HG02588 (cell line): Measurements from ENCODE around the gene MEG3.

ENCODE experiments used
- ATAC-seq: cut with Tn5 transposase; IDR thresholded peaks from one replicate; pipeline ENCODE4 v1.9.1; 2021; ENCODE audit warnings: mild to moderate bottlenecking, moderate library complexity; ENCODE audit not compliant: unreplicated experiment

MEG3 gene

GRCh38 chr14:100828031-100828769 lies 2.3 kb downstream of the MEG3 start:
- no peak for ATAC-seq

- no peak for ATAC-seq
These were observed 4.8 kb downstream of the MEG3 start for GRCh38 chr14:100830681-100831080.

- ATAC-seq = no peak
These were observed 6.5 kb downstream of the MEG3 start for GRCh38 chr14:100832311-100832960.

- ATAC-seq = no peak
These were observed 8.3 kb downstream of the MEG3 start for GRCh38 chr14:100834082-100834793.

GRCh38 chr14:100834794-100835547 lies 9.1 kb downstream of the MEG3 start:
- ATAC-seq = no peak

GRCh38 chr14:100835548-100836310 lies 9.8 kb downstream of the MEG3 start:
- ATAC-seq = no peak

- ATAC-seq = no peak
These were observed 10.4 kb downstream of the MEG3 start for GRCh38 chr14:100836311-100836805.

- ATAC-seq = no peak
These were observed 11.3 kb downstream of the MEG3 start for GRCh38 chr14:100836941-100837804.

- no peak for ATAC-seq
These were observed 12.0 kb downstream of the MEG3 start for GRCh38 chr14:100837805-100838350.

GRCh38 chr14:100838493-100839314 lies 12.8 kb downstream of the MEG3 start:
- ATAC-seq = no peak

GRCh38 chr14:100839315-100839585 lies 13.3 kb downstream of the MEG3 start:
- no peak for ATAC-seq

- ATAC-seq = no peak
These were observed 13.8 kb downstream of the MEG3 start for GRCh38 chr14:100839681-100840111.

- ATAC-seq = no peak
These were observed 14.6 kb downstream of the MEG3 start for GRCh38 chr14:100840286-100841065.

- no peak for ATAC-seq
These were observed 15.3 kb downstream of the MEG3 start for GRCh38 chr14:100841066-100841760.

GRCh38 chr14:100841761-100842403 lies 16.0 kb downstream of the MEG3 start:
- ATAC-seq = no peak

GRCh38 chr14:100842799-100843198 lies 16.9 kb downstream of the MEG3 start:
- ATAC-seq = no peak

GRCh38 chr14:100844082-100844408 lies 18.1 kb downstream of the MEG3 start:
- no peak for ATAC-seq
